ENCODE data around the gene SLC16A5. TPM values are rescaled to one million over a fixed set of nuclear protein-coding genes. Genes with fewer than 3 reads are reported as not detected.
A peak's percentile ranks its signal among the peaks of the same experiment; 100 is the strongest.

SLC16A5 gene
- total and polyA plus RNA-seq, 10 of the 15 experiments (the other 5 are each of a cell fraction or from before 2014, with no cell fraction given), result 0.03 to 3.1 (median 0.96) TPM

DNA sequence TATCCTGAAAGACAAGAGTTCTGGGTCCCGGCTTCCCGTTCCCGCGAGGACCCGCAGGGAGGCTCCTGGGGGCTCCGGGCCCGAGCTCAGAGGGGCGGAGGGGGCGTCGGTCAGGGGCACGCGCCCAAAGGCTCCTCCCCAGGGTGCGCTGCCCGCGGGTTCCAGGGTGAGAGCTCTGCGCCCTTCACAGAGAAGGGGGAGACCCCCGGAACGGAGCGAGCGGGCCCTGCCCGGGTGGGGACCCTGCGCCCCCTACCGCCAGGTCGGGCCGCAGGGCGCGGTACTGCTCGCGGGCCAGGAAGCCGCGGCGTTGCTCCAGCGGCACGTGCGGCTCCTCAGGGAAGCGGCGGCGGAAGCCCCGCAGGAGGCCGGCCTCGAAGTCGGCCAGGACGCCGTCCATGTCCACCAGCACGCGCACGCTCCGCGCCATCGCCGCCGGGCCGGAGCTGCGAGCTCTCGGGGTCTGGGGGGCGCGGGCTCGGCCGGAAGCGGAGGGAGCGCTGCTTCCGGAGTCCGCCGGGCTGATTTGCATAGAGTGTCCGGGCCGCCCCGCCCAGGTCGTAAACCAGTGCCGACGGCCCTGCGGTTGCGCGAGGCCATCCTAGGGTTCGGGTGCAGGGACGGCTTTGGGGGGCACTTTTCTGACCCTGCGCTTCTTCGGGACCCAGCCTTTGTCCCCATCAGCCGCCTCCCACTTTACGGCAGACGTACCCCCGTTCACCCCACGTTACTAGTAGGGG, 43.7 kb downstream of the SLC16A5 start, which contains the start of gene NT5C (continued):
- TF ChIP-seq, protein P1, sequence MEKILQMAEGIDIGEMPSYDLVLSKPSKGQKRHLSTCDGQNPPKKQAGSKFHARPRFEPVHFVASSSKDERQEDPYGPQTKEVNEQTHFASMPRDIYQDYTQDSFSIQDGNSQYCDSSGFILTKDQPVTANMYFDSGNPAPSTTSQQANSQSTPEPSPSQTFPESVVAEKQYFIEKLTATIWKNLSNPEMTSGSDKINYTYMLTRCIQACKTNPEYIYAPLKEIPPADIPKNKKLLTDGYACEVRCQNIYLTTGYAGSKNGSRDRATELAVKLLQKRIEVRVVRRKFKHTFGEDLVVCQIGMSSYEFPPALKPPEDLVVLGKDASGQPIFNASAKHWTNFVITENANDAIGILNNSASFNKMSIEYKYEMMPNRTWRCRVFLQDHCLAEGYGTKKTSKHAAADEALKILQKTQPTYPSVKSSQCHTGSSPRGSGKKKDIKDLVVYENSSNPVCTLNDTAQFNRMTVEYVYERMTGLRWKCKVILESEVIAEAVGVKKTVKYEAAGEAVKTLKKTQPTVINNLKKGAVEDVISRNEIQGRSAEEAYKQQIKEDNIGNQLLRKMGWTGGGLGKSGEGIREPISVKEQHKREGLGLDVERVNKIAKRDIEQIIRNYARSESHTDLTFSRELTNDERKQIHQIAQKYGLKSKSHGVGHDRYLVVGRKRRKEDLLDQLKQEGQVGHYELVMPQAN (conservative IDR thresholded peaks at IDR 0.05), result peak; percentile 96
- TF ChIP-seq JUND (IDR thresholded peaks at IDR 0.05; ENCODE audit: low read depth, low read length) (no peak), HDAC2 (IDR thresholded peaks at IDR 0.05) (no peak), TAF1 (IDR thresholded peaks at IDR 0.05; ENCODE audit: borderline replicate concordance, low read depth, low read length) (peak; percentile 66; the same call in 1 of the 2 replicates), ZNF217 (IDR thresholded peaks at IDR 0.05) (peak; percentile 87), MEF2B (IDR thresholded peaks at IDR 0.05; ENCODE audit: partially characterized antibody, poor library complexity, severe bottlenecking) (peak; percentile 32), NR2F1 (conservative IDR thresholded peaks at IDR 0.05) (peak; percentile 86), ZNF384 (IDR thresholded peaks at IDR 0.05; ENCODE audit: borderline replicate concordance, low read depth, low read length) (no peak), TCF7 (IDR thresholded peaks at IDR 0.05; ENCODE audit: borderline replicate concordance) (no peak), SKIL (IDR thresholded peaks at IDR 0.05; ENCODE audit: low read depth, poor library complexity, severe bottlenecking) (no peak), PML (IDR thresholded peaks at IDR 0.05; ENCODE audit: low read length) (peak; percentile 63; the same call in 1 of the 2 replicates), CEBPB (IDR thresholded peaks at IDR 0.05; ENCODE audit: borderline replicate concordance in 1 of 2, low read depth in 2 of 2, low read length in 2 of 2) (no peak), YY1 (IDR thresholded peaks at IDR 0.05; ENCODE audit: low read depth, low read length) (peak; percentile 86), STAT1 (conservative IDR thresholded peaks at IDR 0.05) (no peak; the same call in 1 of the 2 replicates), BHLHE40 (IDR thresholded peaks at IDR 0.05; ENCODE audit: borderline replicate concordance in 1 of 2, low read depth in 2 of 2, low read length in 1 of 2) (peak; percentile 98 to 100), LARP7 (IDR thresholded peaks at IDR 0.05) (peak; percentile 100)
- TF ChIP-seq, protein P2, sequence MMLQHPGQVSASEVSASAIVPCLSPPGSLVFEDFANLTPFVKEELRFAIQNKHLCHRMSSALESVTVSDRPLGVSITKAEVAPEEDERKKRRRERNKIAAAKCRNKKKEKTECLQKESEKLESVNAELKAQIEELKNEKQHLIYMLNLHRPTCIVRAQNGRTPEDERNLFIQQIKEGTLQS (IDR thresholded peaks at IDR 0.05; ENCODE audit: borderline replicate concordance, extremely low read depth, low read depth, low read length), result no peak
- TF ChIP-seq, protein P3, sequence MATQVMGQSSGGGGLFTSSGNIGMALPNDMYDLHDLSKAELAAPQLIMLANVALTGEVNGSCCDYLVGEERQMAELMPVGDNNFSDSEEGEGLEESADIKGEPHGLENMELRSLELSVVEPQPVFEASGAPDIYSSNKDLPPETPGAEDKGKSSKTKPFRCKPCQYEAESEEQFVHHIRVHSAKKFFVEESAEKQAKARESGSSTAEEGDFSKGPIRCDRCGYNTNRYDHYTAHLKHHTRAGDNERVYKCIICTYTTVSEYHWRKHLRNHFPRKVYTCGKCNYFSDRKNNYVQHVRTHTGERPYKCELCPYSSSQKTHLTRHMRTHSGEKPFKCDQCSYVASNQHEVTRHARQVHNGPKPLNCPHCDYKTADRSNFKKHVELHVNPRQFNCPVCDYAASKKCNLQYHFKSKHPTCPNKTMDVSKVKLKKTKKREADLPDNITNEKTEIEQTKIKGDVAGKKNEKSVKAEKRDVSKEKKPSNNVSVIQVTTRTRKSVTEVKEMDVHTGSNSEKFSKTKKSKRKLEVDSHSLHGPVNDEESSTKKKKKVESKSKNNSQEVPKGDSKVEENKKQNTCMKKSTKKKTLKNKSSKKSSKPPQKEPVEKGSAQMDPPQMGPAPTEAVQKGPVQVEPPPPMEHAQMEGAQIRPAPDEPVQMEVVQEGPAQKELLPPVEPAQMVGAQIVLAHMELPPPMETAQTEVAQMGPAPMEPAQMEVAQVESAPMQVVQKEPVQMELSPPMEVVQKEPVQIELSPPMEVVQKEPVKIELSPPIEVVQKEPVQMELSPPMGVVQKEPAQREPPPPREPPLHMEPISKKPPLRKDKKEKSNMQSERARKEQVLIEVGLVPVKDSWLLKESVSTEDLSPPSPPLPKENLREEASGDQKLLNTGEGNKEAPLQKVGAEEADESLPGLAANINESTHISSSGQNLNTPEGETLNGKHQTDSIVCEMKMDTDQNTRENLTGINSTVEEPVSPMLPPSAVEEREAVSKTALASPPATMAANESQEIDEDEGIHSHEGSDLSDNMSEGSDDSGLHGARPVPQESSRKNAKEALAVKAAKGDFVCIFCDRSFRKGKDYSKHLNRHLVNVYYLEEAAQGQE (IDR thresholded peaks at IDR 0.05; ENCODE audit: low read depth, low read length), result no peak
- TF ChIP-seq, protein P4, sequence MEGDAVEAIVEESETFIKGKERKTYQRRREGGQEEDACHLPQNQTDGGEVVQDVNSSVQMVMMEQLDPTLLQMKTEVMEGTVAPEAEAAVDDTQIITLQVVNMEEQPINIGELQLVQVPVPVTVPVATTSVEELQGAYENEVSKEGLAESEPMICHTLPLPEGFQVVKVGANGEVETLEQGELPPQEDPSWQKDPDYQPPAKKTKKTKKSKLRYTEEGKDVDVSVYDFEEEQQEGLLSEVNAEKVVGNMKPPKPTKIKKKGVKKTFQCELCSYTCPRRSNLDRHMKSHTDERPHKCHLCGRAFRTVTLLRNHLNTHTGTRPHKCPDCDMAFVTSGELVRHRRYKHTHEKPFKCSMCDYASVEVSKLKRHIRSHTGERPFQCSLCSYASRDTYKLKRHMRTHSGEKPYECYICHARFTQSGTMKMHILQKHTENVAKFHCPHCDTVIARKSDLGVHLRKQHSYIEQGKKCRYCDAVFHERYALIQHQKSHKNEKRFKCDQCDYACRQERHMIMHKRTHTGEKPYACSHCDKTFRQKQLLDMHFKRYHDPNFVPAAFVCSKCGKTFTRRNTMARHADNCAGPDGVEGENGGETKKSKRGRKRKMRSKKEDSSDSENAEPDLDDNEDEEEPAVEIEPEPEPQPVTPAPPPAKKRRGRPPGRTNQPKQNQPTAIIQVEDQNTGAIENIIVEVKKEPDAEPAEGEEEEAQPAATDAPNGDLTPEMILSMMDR (IDR thresholded peaks at IDR 0.05 in 2 of 3, conservative IDR thresholded peaks at IDR 0.05 in 1 of 3; ENCODE audit: control insufficient read depth in 2 of 3, extremely low read depth in 1 of 3, insufficient read depth in 1 of 3, low read depth in 3 of 3, low read length in 3 of 3), result peak; percentile 72 to 74 (median 74); a peak in 5 of 6 replicates
